ENCODE data around the gene KCNJ2.

- TF ChIP-seq CTCF (IDR thresholded peaks at IDR 0.05): no peak
- no peak for TF ChIP-seq POLR2A (IDR thresholded peaks at IDR 0.05)
Observed at GRCh38 chr17:70119983-70120382, 49.3 kb upstream of the KCNJ2 start.
